Activated CD4-positive, alpha-beta T cell treated with anti-CD3 and anti-CD28 coated beads for 48 hours (primary cell): ENCODE results near the gene SH3RF2.
"Not testable (repeated sequence)": the region's sequence is repeated elsewhere in the genome, so short reads cannot be mapped to it uniquely, and the experiment has no call there.

ENCODE experiments used
- DNase-seq: peaks from one replicate; pipeline ENCODE4 v3.0.0-alpha.2; 2020

SH3RF2 gene

GRCh38 chr5:145936401-145937131 lies at the start of gene SH3RF2:
TSS of gene SH3RF2 (plus strand) at chr5:145936578. CDS start at chr5:145937929, 1,351 bp downstream.
- DNase-seq, result peak; percentile 62

- no peak for DNase-seq
Measured at GRCh38 chr5:145887217-145887616, 49.2 kb upstream of the SH3RF2 start.

GRCh38 chr5:145887976-145888574 lies 48.3 kb upstream of the SH3RF2 start:
- no peak for DNase-seq

- no peak for DNase-seq
Measured at GRCh38 chr5:145889611-145890010, 46.8 kb upstream of the SH3RF2 start.

GRCh38 chr5:145891378-145891777 lies 45.0 kb upstream of the SH3RF2 start:
- not testable (repeated sequence) for DNase-seq

GRCh38 chr5:145898171-145898570 lies 38.2 kb upstream of the SH3RF2 start:
- DNase-seq, result no peak

- DNase-seq, result no peak
Measured at GRCh38 chr5:145902421-145902820, 34.0 kb upstream of the SH3RF2 start.

- no peak for DNase-seq
Measured at GRCh38 chr5:145903113-145903512, 33.3 kb upstream of the SH3RF2 start.

GRCh38 chr5:145903867-145904266 lies 32.5 kb upstream of the SH3RF2 start:
- no peak for DNase-seq

GRCh38 chr5:145904743-145905142 lies 31.6 kb upstream of the SH3RF2 start:
- DNase-seq, result no peak

GRCh38 chr5:145906401-145906800 lies 30.0 kb upstream of the SH3RF2 start:
- DNase-seq, result no peak

GRCh38 chr5:145908206-145908960 lies 28.0 kb upstream of the SH3RF2 start:
- no peak for DNase-seq

GRCh38 chr5:145911164-145911563 lies 25.2 kb upstream of the SH3RF2 start:
- DNase-seq, result no peak

- no peak for DNase-seq
Measured at GRCh38 chr5:145912019-145912418, 24.4 kb upstream of the SH3RF2 start.

GRCh38 chr5:145912594-145912993 lies 23.8 kb upstream of the SH3RF2 start:
- no peak for DNase-seq

GRCh38 chr5:145913701-145914100 lies 22.7 kb upstream of the SH3RF2 start:
- no peak for DNase-seq

- no peak for DNase-seq
Measured at GRCh38 chr5:145915970-145916638, 20.3 kb upstream of the SH3RF2 start.

- DNase-seq, result no peak
Measured at GRCh38 chr5:145917288-145917687, 19.1 kb upstream of the SH3RF2 start.

GRCh38 chr5:145918397-145918796 lies 18.0 kb upstream of the SH3RF2 start:
- DNase-seq, result no peak

- DNase-seq, result no peak
Measured at GRCh38 chr5:145919413-145919812, 17.0 kb upstream of the SH3RF2 start.

GRCh38 chr5:145920542-145921210 lies 15.7 kb upstream of the SH3RF2 start:
- no peak for DNase-seq

- no peak for DNase-seq
Measured at GRCh38 chr5:145921211-145921610, 15.2 kb upstream of the SH3RF2 start.

- no peak for DNase-seq
Measured at GRCh38 chr5:145922059-145922458, 14.3 kb upstream of the SH3RF2 start.
